Prostate gland (tissue), 2 donors: ENCODE data around the gene MRM2. TPM values are rescaled to one million over a fixed set of nuclear protein-coding genes. Genes with fewer than 3 reads are reported as not detected.

Experiments used
- DNase-seq: peaks from one replicate; pipeline ENCODE4 v3.0.0-alpha.2; 2019; ENCODE audit warnings: low spot score
- H3K27ac ChIP-seq, 2 donors: fragments of 200-600 bp; sonication (generic); 2 replicates each; pipeline ENCODE4 v1.5.1; 2017 to 2019
- H3K27me3 ChIP-seq: fragments of 200-600 bp; sonication (generic); replicated peaks from 2 replicates; pipeline ENCODE4 v1.5.1; 2019; ENCODE audit not compliant: insufficient read depth
- H3K36me3 ChIP-seq, 2 donors: fragments of 200-600 bp; sonication (generic); 1 replicate in 1 of 2; 2 replicates in 1 of 2; pipeline versions ENCODE4 v1.5.1 to v1.8.1; 2017 to 2019
- H3K4me1 ChIP-seq: fragments of 200-600 bp; sonication (generic); replicated peaks from 2 replicates; pipeline ENCODE4 v1.5.1; 2019
- H3K4me3 ChIP-seq, 2 donors: fragments of 200-600 bp; sonication (generic); 2 replicates each; pipeline ENCODE4 v1.5.1; 2017 to 2019
- H3K9me3 ChIP-seq: fragments of 200-600 bp; sonication (generic); 2 replicates; pipeline ENCODE4 v1.5.1; 2017
- CTCF ChIP-seq, 4 experiments: fragments of 200-600 bp in 2 of 4; fragments of 450-650 bp in 2 of 4; sonication (generic) in 2 of 4; IDR thresholded peaks; 1 replicate in 3 of 4; 2 replicates in 1 of 4; pipeline ENCODE4 v1.5.1; 2016 to 2019; ENCODE audit warnings: antibody characterized with exemption in 4 of 4, mild to moderate bottlenecking in 2 of 4, moderate library complexity in 2 of 4
- POLR2A ChIP-seq: fragments of 450-650 bp; IDR thresholded peaks from one replicate; pipeline ENCODE4 v1.6.1; 2016; ENCODE audit warnings: antibody characterized with exemption, mild to moderate bottlenecking
- POLR2AphosphoS5 ChIP-seq: sonication (generic); formaldehyde crosslinking; IDR thresholded peaks from one replicate; pipeline ENCODE4 v1.6.1; 2017; ENCODE audit warnings: antibody characterized with exemption
- WGBS: methylation state at CpG from one replicate; pipeline ENCODE4 v1.1.5; 2018; 5-methylcytosine and 5-hydroxymethylcytosine counted together
- intact Hi-C: fragments of 100-400 bp; cut with DNase I; formaldehyde crosslinking; loops from one replicate; pipeline ENCODE4 v1.14.2; 2022
- total RNA-seq, 2 donors: library from RNA; depleted of rRNA; stranded (reverse); fragments of >200 nt; gene quantifications; one replicate each; pipeline ENCODE4 v1.1.0, GENCODE V29; 2016

MRM2 gene
- total RNA-seq: 10 to 100 TPM; 21.8 to 23.0 TPM

- WGBS: under 1% methylated on average over 61 of the region's 81 CpGs
- peaks cover 0 to 3% of the 10 kb centered on the region in 2 donors for H3K36me3 ChIP-seq
- peak; percentile 79 for DNase-seq
- intact Hi-C loops: no loop called here
- H3K27me3 ChIP-seq: no peaks in the 10 kb centered on the region
- H3K4me3 ChIP-seq: peak within 1 kb of the TSS; percentile 75 to 99
- H3K4me1 ChIP-seq: peaks cover 7% of the 10 kb centered on the region
- H3K9me3 ChIP-seq: no peaks in the 10 kb centered on the region
- H3K27ac ChIP-seq: peak within 1 kb of the TSS; percentile 23 to 63
- peak; percentile 56 for TF ChIP-seq POLR2A
- TF ChIP-seq POLR2AphosphoS5: peak; percentile 95
- TF ChIP-seq CTCF (IDR thresholded peaks at IDR 0.05): peak in 1 of 4 experiments; percentile 14
Observed at GRCh38 chr7:2241580-2242540, at the start of gene MRM2, which contains the start of gene NUDT1. TSS of gene MRM2 (minus strand) at chr7:2242205. CDS start at chr7:2242169, 36 bp downstream. TSS of gene NUDT1 (plus strand) at chr7:2242226. CDS start at chr7:2244575, 2,349 bp downstream.

GRCh38 chr7:2290877-2291276 is 48.9 kb upstream of the MRM2 start:
- 95% methylated on average over 6 of the region's 6 CpGs for WGBS
- no peak for DNase-seq
- Histone ChIP-seq H3K4me1 (no peaks in the 10 kb centered on the region), H3K27me3 (no peaks in the 10 kb centered on the region), H3K27ac (no peak overlapping the region), H3K9me3 (no peaks in the 10 kb centered on the region), H3K36me3 (no peaks in the 10 kb centered on the region), H3K4me3 (no peak overlapping the region)
- intact Hi-C loops: no loop called here
- TF ChIP-seq CTCF (IDR thresholded peaks at IDR 0.05): no peak
- TF ChIP-seq POLR2AphosphoS5: no peak
- TF ChIP-seq POLR2A: no peak

GRCh38 chr7:2289621-2290020 is 47.6 kb upstream of the MRM2 start:
- WGBS: 91% methylated on average over 13 of the region's 13 CpGs
- no peaks in the 10 kb centered on the region for H3K36me3 ChIP-seq
- no peaks in the 10 kb centered on the region for H3K4me1 ChIP-seq
- no peaks in the 10 kb centered on the region for H3K9me3 ChIP-seq
- TF ChIP-seq POLR2AphosphoS5 (no peak), CTCF (IDR thresholded peaks at IDR 0.05) (no peak), POLR2A (no peak)
- no peak overlapping the region for H3K4me3 ChIP-seq
- DNase-seq: no peak
- no peaks in the 10 kb centered on the region for H3K27me3 ChIP-seq
- intact Hi-C loops: no loop called here
- no peak overlapping the region for H3K27ac ChIP-seq

GRCh38 chr7:2289111-2289586 is 47.1 kb upstream of the MRM2 start:
- Histone ChIP-seq H3K27ac (no peak overlapping the region), H3K27me3 (no peaks in the 10 kb centered on the region), H3K36me3 (no peaks in the 10 kb centered on the region), H3K4me1 (no peaks in the 10 kb centered on the region), H3K9me3 (no peaks in the 10 kb centered on the region), H3K4me3 (no peak overlapping the region)
- DNase-seq: no peak
- 79% methylated on average over 20 of the region's 20 CpGs for WGBS
- intact Hi-C loops: no loop called here
- no peak for TF ChIP-seq POLR2A
- no peak for TF ChIP-seq POLR2AphosphoS5
- TF ChIP-seq CTCF (IDR thresholded peaks at IDR 0.05): no peak
